Left renal pelvis (tissue), 4 donors: ENCODE measurements around the gene MALL. TPM values are rescaled to one million over a fixed set of nuclear protein-coding genes. Genes with fewer than 3 reads are reported as not detected.
"Not testable (repeated sequence)": the region's sequence is repeated elsewhere in the genome, so short reads cannot be mapped to it uniquely, and the experiment has no call there.

Experiments used
- DNase-seq, 4 donors: peaks; one replicate each; pipeline ENCODE4 v3.0.0-alpha.2; 2013; ENCODE audit warnings: low read depth in 4 of 4, low spot score in 3 of 4
- polyA plus RNA-seq, 4 donors: library from polyadenylated mRNA; unstranded; fragments of 120-200 nt; gene quantifications; one replicate each; pipeline ENCODE4 v1.2.1, GENCODE V29; 2013; ENCODE audit not compliant: insufficient read length in 4 of 4

The MALL gene
- polyA plus RNA-seq, 4 donors: 10.4 to 15.9 (median 14.4) TPM

GRCh38 chr2:110054521-110055407 is 60.9 kb downstream of the MALL start:
- DNase-seq: peak in 3 of 4 donors; percentile 20 to 33 (median 27)

- DNase-seq: not testable (repeated sequence)
Observed at GRCh38 chr2:110053688-110054087, 61.9 kb downstream of the MALL start.

GRCh38 chr2:110052166-110052565 is 63.5 kb downstream of the MALL start:
- DNase-seq: not testable (repeated sequence)

- DNase-seq: not testable (repeated sequence)
Observed at GRCh38 chr2:110050222-110050621, 65.4 kb downstream of the MALL start.

GRCh38 chr2:110049769-110050168 is 65.9 kb downstream of the MALL start:
- DNase-seq: not testable (repeated sequence)

- DNase-seq: not testable (repeated sequence)
Observed at GRCh38 chr2:110048255-110049197, 67.1 kb downstream of the MALL start.

GRCh38 chr2:110047225-110047624 is 68.4 kb downstream of the MALL start:
- DNase-seq: not testable (repeated sequence)

GRCh38 chr2:110041941-110042660 is 73.5 kb downstream of the MALL start:
- not testable (repeated sequence) for DNase-seq

- not testable (repeated sequence) for DNase-seq
Observed at GRCh38 chr2:110037336-110037735, 78.3 kb downstream of the MALL start.

GRCh38 chr2:110035384-110035783 is 80.2 kb downstream of the MALL start:
- not testable (repeated sequence) for DNase-seq

GRCh38 chr2:110034935-110035334 is 80.7 kb downstream of the MALL start:
- not testable (repeated sequence) for DNase-seq

Other genes starting within 250 kb of the MALL start
- gene LIMS3, start 217.1 kb downstream of the MALL start, polyA plus RNA-seq: 10 to 100 TPM in 1 of 4 donors, 1 to 10 TPM in 3; 3.2 to 10.0 (median 4.5) TPM
- gene NPHP1, start 89.2 kb upstream of the MALL start, polyA plus RNA-seq: 10 to 100 TPM in 3 of 4 donors, 1 to 10 TPM in 1; 7.0 to 23.9 (median 15.6) TPM
- gene MTLN, start 96.7 kb upstream of the MALL start, polyA plus RNA-seq: 10 to 100 TPM; 10.4 to 23.5 (median 11.9) TPM